ENCODE data around the gene C2orf76. TPM values are rescaled to one million over a fixed set of nuclear protein-coding genes. Genes with fewer than 3 reads are reported as not detected.

The C2orf76 gene
- total RNA-seq, 1 donor = 8.6 TPM

DNA sequence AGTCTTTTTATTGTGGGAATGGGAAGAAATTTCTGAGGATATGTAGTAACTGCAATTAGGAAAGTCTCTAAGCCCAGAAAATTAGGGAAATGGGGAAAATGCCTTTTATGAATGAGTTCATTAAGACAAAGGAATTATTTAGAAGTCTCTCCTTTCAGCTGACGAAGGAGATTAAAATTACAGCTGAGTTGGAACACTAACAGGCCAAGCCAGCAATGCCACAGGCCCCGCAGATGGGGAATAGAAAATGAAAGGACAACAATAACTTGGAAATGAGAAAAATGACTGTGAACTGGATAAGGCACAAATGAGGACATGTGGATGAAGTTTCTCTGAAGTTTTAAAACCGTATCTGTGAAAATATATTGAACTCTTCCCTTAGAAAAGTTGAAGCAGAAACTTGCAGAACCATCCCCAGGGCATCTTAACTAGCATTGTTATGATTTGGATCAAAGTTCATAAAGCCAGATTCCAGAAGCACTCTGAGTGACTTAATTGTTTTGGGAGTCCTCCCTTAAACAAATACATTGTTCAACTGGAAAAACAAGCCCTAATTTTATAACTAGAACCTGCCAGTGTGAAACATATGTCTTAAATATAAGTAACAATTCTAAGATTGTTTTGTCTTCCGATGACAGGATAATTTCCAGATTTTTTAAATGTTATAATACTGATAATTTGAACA lies 51.3 kb downstream of the C2orf76 start:
- H3K4me3 ChIP-seq (ENCODE audit: low read depth, low read length) = no peak overlapping the region
- TF ChIP-seq, protein P1, sequence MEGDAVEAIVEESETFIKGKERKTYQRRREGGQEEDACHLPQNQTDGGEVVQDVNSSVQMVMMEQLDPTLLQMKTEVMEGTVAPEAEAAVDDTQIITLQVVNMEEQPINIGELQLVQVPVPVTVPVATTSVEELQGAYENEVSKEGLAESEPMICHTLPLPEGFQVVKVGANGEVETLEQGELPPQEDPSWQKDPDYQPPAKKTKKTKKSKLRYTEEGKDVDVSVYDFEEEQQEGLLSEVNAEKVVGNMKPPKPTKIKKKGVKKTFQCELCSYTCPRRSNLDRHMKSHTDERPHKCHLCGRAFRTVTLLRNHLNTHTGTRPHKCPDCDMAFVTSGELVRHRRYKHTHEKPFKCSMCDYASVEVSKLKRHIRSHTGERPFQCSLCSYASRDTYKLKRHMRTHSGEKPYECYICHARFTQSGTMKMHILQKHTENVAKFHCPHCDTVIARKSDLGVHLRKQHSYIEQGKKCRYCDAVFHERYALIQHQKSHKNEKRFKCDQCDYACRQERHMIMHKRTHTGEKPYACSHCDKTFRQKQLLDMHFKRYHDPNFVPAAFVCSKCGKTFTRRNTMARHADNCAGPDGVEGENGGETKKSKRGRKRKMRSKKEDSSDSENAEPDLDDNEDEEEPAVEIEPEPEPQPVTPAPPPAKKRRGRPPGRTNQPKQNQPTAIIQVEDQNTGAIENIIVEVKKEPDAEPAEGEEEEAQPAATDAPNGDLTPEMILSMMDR (IDR thresholded peaks at IDR 0.05; ENCODE audit: insufficient read depth, low read depth, low read length) = no peak
- DNase-seq (ENCODE audit: low read depth) = peak; percentile 12

DNA sequence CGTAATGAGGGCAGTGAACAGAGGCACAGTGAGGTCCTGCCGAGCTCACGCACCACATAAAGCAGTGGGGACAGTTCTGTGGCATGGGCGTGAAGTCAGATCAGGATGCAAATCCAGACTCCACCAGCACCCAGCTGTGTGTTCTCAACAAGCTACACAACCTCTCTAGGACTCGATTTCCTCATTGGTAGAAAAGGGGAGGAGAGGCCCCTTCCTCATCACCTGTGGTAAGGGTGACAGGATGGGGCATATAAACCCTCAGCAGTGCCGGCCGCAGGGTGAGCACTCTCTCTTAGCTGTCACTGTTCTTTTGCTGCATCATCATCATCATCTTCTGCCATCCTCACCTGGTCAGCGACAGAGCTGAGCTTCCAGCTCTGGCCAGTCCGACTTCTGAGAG lies 54.8 kb downstream of the C2orf76 start:
- no peak overlapping the region for H3K4me3 ChIP-seq (ENCODE audit: low read depth, low read length)
- no peak for DNase-seq (ENCODE audit: low read depth)
- TF ChIP-seq, protein P1 (IDR thresholded peaks at IDR 0.05; ENCODE audit: insufficient read depth, low read depth, low read length) = no peak

DNA sequence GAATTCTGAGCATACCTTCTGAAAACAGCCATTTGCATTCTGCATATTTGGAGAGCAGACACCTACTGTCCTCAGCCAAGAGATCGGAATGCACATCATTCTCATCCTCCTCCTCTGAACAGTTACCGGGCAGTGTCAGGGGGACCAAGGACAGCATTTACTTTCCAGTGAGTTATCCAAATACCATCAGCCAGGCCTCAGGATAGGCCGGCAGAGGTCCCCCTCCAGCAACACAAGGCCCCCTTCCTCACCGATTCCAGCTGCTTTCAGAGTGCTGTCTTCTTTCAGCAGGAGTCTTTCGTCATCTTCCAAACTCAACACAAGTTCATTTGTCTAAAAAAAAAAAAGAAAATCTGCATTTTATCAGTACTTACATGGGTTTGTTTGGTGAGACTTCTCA lies 55.3 kb downstream of the C2orf76 start:
- no peak overlapping the region for H3K4me3 ChIP-seq (ENCODE audit: low read depth, low read length)
- TF ChIP-seq, protein P1 (IDR thresholded peaks at IDR 0.05; ENCODE audit: insufficient read depth, low read depth, low read length) = no peak
- DNase-seq (ENCODE audit: low read depth) = no peak

DNA sequence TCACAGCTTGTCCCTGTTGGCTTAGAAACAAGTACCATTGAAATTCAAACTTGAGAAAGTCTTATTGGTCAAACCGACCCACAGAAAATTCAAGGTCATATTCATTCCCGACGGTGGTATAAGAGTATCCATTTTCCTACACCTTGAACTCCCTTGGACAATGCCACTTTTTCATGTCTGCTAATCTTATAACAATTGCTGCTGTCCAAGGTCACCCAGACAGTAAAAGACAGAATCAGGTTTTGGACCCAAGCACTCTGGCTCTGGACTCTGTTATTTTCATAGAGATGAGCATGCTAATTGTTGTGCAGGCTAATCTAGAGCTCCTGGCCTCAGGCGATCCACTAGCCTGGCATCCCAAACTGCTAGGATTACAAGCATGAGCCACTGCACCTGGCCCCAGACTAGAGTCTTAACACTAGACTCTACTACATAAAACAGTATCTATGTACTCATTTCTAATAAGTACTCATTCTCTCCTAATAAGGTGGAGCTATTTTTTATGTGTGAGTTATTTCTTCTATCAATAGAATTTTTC lies 57.8 kb downstream of the C2orf76 start:
- DNase-seq (ENCODE audit: low read depth) = no peak
- no peak overlapping the region for H3K4me3 ChIP-seq (ENCODE audit: low read depth, low read length)
- TF ChIP-seq, protein P1 (IDR thresholded peaks at IDR 0.05; ENCODE audit: insufficient read depth, low read depth, low read length) = no peak

DNA sequence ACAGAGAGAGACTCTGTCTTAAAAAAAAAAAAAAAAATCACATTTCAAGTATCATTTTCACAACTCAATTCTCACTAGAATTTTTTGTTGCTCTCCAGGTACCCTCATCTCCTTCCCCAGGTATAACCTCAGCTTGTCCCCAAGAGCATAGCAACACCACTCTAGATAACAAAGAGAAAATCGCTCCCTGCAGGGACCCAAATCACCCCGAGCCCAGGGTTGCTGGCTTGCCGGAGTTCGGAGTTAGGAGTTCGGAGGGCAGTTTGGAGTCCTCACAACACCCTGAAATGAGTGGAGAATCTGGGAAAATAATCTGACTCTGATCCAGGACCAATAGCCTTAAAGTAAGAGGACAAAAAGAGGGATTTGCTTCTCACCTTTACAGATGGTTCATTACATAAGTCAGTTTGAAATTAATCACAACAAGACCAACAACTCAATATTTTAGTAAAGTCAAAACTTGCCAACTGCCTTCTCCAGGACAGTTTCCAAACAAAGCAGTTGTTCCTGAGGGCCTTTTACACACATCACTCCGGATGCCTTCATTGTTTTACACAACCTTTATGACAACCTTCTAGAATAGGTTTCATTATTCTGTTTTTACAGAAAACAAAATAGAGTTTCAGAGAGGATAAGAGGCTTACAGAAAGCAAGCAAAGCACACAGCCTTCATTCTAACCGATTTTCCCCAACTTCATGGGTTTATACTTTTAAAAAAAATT lies 59.1 kb downstream of the C2orf76 start:
- TF ChIP-seq, protein P1 (IDR thresholded peaks at IDR 0.05; ENCODE audit: insufficient read depth, low read depth, low read length) = no peak

DNA sequence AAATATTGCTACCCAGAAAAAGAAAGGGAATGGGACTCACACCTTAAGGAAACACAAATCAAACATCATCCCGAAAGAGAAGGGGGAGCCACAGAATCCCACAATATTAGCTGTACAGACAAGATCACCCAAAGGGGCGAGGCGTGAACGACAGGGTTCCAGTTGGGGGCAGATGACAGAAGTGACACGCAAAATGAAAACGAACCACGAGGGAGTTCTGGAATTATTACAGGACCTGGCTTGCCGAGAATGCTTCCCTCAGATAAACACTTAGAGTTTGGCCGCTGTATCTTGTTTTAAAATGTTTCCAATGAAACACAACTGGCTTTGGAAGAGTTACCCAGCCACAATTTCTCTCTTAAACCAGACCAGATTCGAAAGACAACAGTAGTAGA lies 60.4 kb downstream of the C2orf76 start:
- TF ChIP-seq, protein P1 (IDR thresholded peaks at IDR 0.05; ENCODE audit: insufficient read depth, low read depth, low read length) = no peak
- no peak overlapping the region for H3K4me3 ChIP-seq (ENCODE audit: low read depth, low read length)
- DNase-seq (ENCODE audit: low read depth) = no peak

More for the DNA sequence above, 59.1 kb downstream of the C2orf76 start:
- H3K4me3 ChIP-seq (ENCODE audit: low read depth, low read length) = no peak overlapping the region
- DNase-seq (ENCODE audit: low read depth) = no peak
